HepG2 (cell line): ENCODE measurements around the gene BRAP. TPM values are rescaled to one million over a fixed set of nuclear protein-coding genes. Genes with fewer than 3 reads are reported as not detected.

Experiments
- ARID4A ChIP-seq: sonication (generic); formaldehyde crosslinking; IDR thresholded peaks from 2 replicates; pipeline ENCODE4 v1.5.0; 2020; ENCODE audit warnings: mild to moderate bottlenecking, missing genetic modification reagents, borderline replicate concordance
- KLF11 ChIP-seq: IDR thresholded peaks from 2 replicates; pipeline ENCODE4 v1.6.1; 2016; ENCODE audit warnings: missing compliant biosample characterization
- KMT2B ChIP-seq: IDR thresholded peaks from 2 replicates; pipeline ENCODE4 v1.6.1; 2016; ENCODE audit warnings: missing genetic modification reagents, missing compliant biosample characterization
- LCORL ChIP-seq, 2 experiments: fragments of 450-650 bp in 1 of 2; sonication (generic) in 1 of 2; formaldehyde crosslinking in 1 of 2; IDR thresholded peaks; 2 replicates each; pipeline versions ENCODE4 v1.5.0 to v1.6.1; 2017 to 2020; ENCODE audit warnings: antibody characterized with exemption in 1 of 2, missing genetic modification reagents in 1 of 2
- NFATC3 ChIP-seq: sonication (generic); formaldehyde crosslinking; IDR thresholded peaks from 2 replicates; pipeline ENCODE4 v1.5.1; 2020; ENCODE audit warnings: mild to moderate bottlenecking, missing genetic modification reagents
- RBM22 ChIP-seq: fragments of 200-400 bp; formaldehyde crosslinking; optimal IDR thresholded peaks from 2 replicates; pipeline ENCODE3; 2017; ENCODE audit warnings: mild to moderate bottlenecking, low read length, moderate library complexity
- REXO4 ChIP-seq: sonication (generic); formaldehyde crosslinking; IDR thresholded peaks from 2 replicates; pipeline ENCODE4 v1.8.0; 2022; ENCODE audit warnings: missing genetic modification reagents, mild to moderate bottlenecking, borderline replicate concordance
- SAP130 ChIP-seq: IDR thresholded peaks from 2 replicates; pipeline ENCODE4 v1.6.1; 2016; ENCODE audit warnings: low read depth
- TBX2 ChIP-seq: sonication (generic); formaldehyde crosslinking; IDR thresholded peaks from 2 replicates; pipeline ENCODE4 v1.5.0; 2020; ENCODE audit warnings: missing genetic modification reagents, mild to moderate bottlenecking, borderline replicate concordance
- TCF12 ChIP-seq, 2 experiments: fragments of 450-650 bp in 1 of 2; sonication (generic) in 1 of 2; formaldehyde crosslinking in 1 of 2; IDR thresholded peaks; 2 replicates each; pipeline versions ENCODE4 v1.6.1 to v1.8.0; 2017 to 2022; ENCODE audit warnings: antibody characterized with exemption in 1 of 2, mild to moderate bottlenecking in 1 of 2, missing genetic modification reagents in 1 of 2, moderate library complexity in 1 of 2
- TERF1 ChIP-seq: sonication (generic); formaldehyde crosslinking; IDR thresholded peaks from 2 replicates; pipeline ENCODE4 v1.8.0; 2022; ENCODE audit warnings: mild to moderate bottlenecking, missing genetic modification reagents, moderate library complexity
- THYN1 ChIP-seq: sonication (generic); formaldehyde crosslinking; IDR thresholded peaks from 2 replicates; pipeline ENCODE4 v1.8.1; 2023; ENCODE audit warnings: low read depth, mild to moderate bottlenecking, moderate library complexity, missing genetic modification reagents, borderline replicate concordance
- YEATS4 ChIP-seq: sonication (generic); formaldehyde crosslinking; IDR thresholded peaks from 2 replicates; pipeline ENCODE4 v1.4.0; 2020; ENCODE audit warnings: missing genetic modification reagents, borderline replicate concordance
- ZBTB3 ChIP-seq: sonication (generic); formaldehyde crosslinking; IDR thresholded peaks from 2 replicates; pipeline ENCODE4 v1.4.0; 2020; ENCODE audit warnings: low read depth, mild to moderate bottlenecking, moderate library complexity, missing genetic modification reagents, borderline replicate concordance
- ZNF101 ChIP-seq: sonication (generic); formaldehyde crosslinking; IDR thresholded peaks from 2 replicates; pipeline ENCODE4 v1.4.0; 2020; ENCODE audit warnings: mild to moderate bottlenecking, low read depth, missing genetic modification reagents, borderline replicate concordance
- ZNF253 ChIP-seq: sonication (generic); formaldehyde crosslinking; IDR thresholded peaks from 2 replicates; pipeline ENCODE4 v1.8.0; 2022; ENCODE audit warnings: mild to moderate bottlenecking, missing genetic modification reagents, borderline replicate concordance
- ZNF451 ChIP-seq: sonication (generic); formaldehyde crosslinking; IDR thresholded peaks from 2 replicates; pipeline ENCODE4 v1.5.0; 2020; ENCODE audit warnings: mild to moderate bottlenecking, missing genetic modification reagents
- ZNF570 ChIP-seq: sonication (generic); formaldehyde crosslinking; IDR thresholded peaks from 2 replicates; pipeline ENCODE4 v1.4.0; 2020; ENCODE audit warnings: mild to moderate bottlenecking, missing genetic modification reagents, borderline replicate concordance
- ZNF589 ChIP-seq: sonication (generic); formaldehyde crosslinking; conservative IDR thresholded peaks from 2 replicates; pipeline ENCODE4 v1.8.0; 2022; ENCODE audit warnings: mild to moderate bottlenecking, moderate library complexity, missing genetic modification reagents
- polyA plus RNA-seq, 8 experiments: library from polyadenylated mRNA; depleted of rRNA in 3 of 8; stranded (reverse) in 7 of 8; unstranded in 1 of 8; fragments of >200 nt; fragmentation: Illumina TruSeq in 4 of 8; extraction: Trizol in 4 of 8; gene quantifications; 2 replicates each; pipeline versions ENCODE4 v1.2.1 to v1.2.3, GENCODE V29; 2011 to 2016; ENCODE audit warnings: low read depth in 4 of 8, missing spikeins in 1 of 8, mixed read lengths in 1 of 8; ENCODE audit not compliant: insufficient read depth in 1 of 8
- total RNA-seq, 5 experiments: library from RNA; depleted of rRNA; stranded (reverse); fragments of >200 nt; fragmentation: Illumina TruSeq; extraction: Trizol; gene quantifications; 2 replicates each; pipeline ENCODE4 v1.2.3, GENCODE V29; 2016; ENCODE audit warnings: low read depth in 1 of 5
- TF ChIP-seq, protein P1 (sequence below): IDR thresholded peaks from 2 replicates; pipeline ENCODE4 v1.6.1; 2016; ENCODE audit warnings: mild to moderate bottlenecking
- TF ChIP-seq, protein P2 (sequence below): fragments of 450-650 bp; IDR thresholded peaks from 2 replicates; pipeline ENCODE4 v1.6.1; 2017

BRAP gene
- total and polyA plus RNA-seq, 2 of the 13 experiments (the other 11 are each of a cell fraction or from before 2014, with no cell fraction given) = 8.1 to 15.4 TPM

- TF ChIP-seq ZNF570 (CRISPR knock-in tag) (no peak), RBM22 (no peak), ZNF101 (no peak), ZNF451 (CRISPR knock-in tag) (no peak), YEATS4 (CRISPR knock-in tag) (peak; percentile 45; the same call in 1 of the 2 replicates), ZNF589 (no peak), SAP130 (peak; percentile 27; the same call in 1 of the 2 replicates), TERF1 (CRISPR knock-in tag) (no peak), KLF11 (CRISPR knock-in tag) (no peak), TBX2 (peak; percentile 10; the same call in 1 of the 2 replicates), ZBTB3 (CRISPR knock-in tag) (no peak), THYN1 (CRISPR knock-in tag) (no peak), TCF12 (IDR thresholded peaks at IDR 0.05) (no peak), TCF12 (CRISPR knock-in tag; IDR thresholded peaks at IDR 0.05) (no peak), ZNF253 (CRISPR knock-in tag) (no peak), NFATC3 (CRISPR knock-in tag) (no peak), REXO4 (no peak), ARID4A (CRISPR knock-in tag) (no peak), KMT2B (no peak), LCORL (IDR thresholded peaks at IDR 0.05) (no peak), LCORL (CRISPR knock-in tag; IDR thresholded peaks at IDR 0.05) (0 out of 2 replicates have a peak, but pooled peaks have one; percentile 34)
- TF ChIP-seq, protein P1, sequence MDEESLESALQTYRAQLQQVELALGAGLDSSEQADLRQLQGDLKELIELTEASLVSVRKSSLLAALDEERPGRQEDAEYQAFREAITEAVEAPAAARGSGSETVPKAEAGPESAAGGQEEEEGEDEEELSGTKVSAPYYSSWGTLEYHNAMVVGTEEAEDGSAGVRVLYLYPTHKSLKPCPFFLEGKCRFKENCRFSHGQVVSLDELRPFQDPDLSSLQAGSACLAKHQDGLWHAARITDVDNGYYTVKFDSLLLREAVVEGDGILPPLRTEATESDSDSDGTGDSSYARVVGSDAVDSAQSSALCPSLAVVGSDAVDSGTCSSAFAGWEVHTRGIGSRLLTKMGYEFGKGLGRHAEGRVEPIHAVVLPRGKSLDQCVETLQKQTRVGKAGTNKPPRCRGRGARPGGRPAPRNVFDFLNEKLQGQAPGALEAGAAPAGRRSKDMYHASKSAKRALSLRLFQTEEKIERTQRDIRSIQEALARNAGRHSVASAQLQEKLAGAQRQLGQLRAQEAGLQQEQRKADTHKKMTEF (CRISPR knock-in tag) = no peak
- TF ChIP-seq, protein P2, sequence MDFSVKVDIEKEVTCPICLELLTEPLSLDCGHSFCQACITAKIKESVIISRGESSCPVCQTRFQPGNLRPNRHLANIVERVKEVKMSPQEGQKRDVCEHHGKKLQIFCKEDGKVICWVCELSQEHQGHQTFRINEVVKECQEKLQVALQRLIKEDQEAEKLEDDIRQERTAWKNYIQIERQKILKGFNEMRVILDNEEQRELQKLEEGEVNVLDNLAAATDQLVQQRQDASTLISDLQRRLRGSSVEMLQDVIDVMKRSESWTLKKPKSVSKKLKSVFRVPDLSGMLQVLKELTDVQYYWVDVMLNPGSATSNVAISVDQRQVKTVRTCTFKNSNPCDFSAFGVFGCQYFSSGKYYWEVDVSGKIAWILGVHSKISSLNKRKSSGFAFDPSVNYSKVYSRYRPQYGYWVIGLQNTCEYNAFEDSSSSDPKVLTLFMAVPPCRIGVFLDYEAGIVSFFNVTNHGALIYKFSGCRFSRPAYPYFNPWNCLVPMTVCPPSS = no peak
Observed at GRCh38 chr12:111636209-111636945, 49.4 kb downstream of the BRAP start (continued).
